Left cardiac atrium (tissue), 4 donors: ENCODE results near the gene ARHGAP23. TPM values are rescaled to one million over a fixed set of nuclear protein-coding genes. Genes with fewer than 3 reads are reported as not detected.
"Not testable (repeated sequence)": the region's sequence is repeated elsewhere in the genome, so short reads cannot be mapped to it uniquely, and the experiment has no call there.

Experiments
- ATAC-seq, 2 donors: fragments of 200-7000 bp; cut with Tn5 transposase; one replicate each; pipeline ENCODE4 v1.9.1; 2020; ENCODE audit warnings: mild to moderate bottlenecking in 2 of 2, moderate library complexity in 2 of 2
- DNase-seq: peaks from one replicate; pipeline ENCODE4 v3.0.0-alpha.2; 2020
- intact Hi-C, 2 donors: fragments of 100-400 bp; cut with DNase I; formaldehyde crosslinking; loops; one replicate each; pipeline versions ENCODE4 v1.14.1 to v1.15.1; 2022 to 2023
- total RNA-seq, 2 donors: library from RNA; stranded (reverse); fragmentation: NEBNext Ultra II Directional; extraction: Animal tissue kit (Norgen Biotek cat#: 25700); gene quantifications; one replicate each; pipeline ENCODE4 v1.2.1, GENCODE V29; 2021
- donor health status: DM: no; HTN: yes; CAD: no.
- donor health status: DM: no; HTN: yes; CAD: no; lungs with severe emphysema.
- donor health status: DM: yes; HTN: yes; CAD: no.
- donor health status: Dilated cardiomyopathy.

The ARHGAP23 gene
- total RNA-seq, 2 donors from 2014 or later = 54.1 to 91.9 TPM

DNA sequence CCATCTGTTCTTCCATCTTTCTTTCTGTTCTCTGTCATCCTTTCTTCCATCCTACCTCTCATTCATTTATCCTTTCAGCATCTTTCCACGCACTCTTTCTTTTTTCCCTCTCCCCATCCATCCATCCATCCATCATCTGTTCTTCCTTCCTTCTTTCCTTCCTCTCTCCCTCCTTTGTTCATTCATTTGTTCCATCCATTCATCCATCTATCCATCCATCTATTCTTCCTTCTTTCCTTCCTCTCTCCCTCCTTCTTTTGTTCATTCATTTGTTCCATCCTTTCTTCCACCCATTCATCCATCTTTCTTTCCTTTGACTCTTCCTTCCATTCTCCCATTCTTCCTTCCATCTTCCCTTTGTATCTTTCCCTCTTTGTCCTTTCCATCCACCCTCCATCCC lies 39.2 kb downstream of the ARHGAP23 start:
- intact Hi-C loops = loop anchor here in 1 of 2 donors (5.0 kb wide), 1 partner anchor 35 kb away; no protein-coding TSS in a partner anchor
- ATAC-seq (no peak), DNase-seq (no peak)

DNA sequence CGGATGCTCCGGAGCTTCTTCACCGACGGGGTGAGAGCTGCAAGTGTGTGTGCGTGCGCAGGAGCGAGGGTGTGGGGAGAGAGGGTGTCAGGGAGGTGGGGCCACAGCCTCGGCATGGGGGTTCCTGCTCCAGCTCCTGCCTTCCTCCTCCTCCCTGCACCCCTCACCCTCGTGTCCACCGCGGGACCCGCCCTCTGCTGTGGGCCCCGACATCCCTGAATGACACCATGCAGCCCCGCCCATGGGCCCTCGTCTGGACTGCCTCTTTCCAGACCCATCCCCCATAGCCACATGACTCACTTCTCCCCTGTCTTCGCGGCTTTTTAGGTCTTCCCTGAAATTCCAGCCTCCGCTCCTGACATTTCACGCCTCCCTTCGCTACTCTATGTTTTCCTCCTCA lies 41.6 kb downstream of the ARHGAP23 start:
- ATAC-seq (no peak), DNase-seq (peak; percentile 59)
- intact Hi-C loops = loop anchor here in 1 of 2 donors (5.0 kb wide), 1 partner anchor 38 kb away; no protein-coding TSS in a partner anchor

DNA sequence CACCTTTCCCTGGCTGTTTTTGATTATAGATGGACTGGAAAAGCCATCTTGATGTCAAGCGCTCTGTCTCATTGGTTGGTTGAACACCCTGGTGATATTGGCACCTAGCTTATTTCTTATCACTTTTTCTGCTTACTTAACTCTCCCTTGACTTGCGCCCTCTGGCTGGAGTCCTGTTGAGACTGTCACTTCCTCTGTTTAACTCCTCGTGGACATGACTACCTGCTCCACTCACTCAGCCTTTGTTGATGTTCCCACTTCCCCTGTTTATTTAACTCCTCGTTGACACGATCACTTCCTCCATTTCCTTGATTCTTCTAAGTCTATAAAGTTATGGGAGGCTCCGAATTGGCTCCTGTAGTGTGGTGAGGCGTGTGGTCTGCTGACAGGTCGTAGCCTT lies 43.0 kb downstream of the ARHGAP23 start:
- intact Hi-C loops, DNase-seq: not testable (repeated sequence)
- peak in 1 of 2 donors; percentile 23 for ATAC-seq

DNA sequence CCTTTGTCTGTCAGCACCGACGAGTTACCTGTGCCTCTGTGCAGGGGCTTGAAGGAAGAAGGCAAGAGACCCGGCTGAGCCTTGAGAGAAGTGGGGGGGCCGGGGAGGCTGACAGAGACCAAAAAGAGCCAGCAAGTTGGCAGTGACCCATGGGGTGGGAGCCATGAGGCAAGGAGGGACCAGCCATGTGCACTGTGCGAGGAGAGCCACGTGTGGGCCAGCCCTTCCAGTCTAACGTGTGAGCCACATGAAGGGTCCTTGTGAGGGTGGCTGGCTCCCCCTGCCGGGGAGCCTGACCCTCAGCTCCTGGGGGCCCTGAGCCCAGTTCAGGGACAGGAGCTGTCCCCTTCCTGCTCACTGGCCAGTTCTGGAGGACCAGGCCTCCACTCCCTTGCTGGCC lies 46.4 kb downstream of the ARHGAP23 start:
- intact Hi-C loops = loop anchor here in 1 of 2 donors (5.0 kb wide), 1 partner anchor 32 kb away; no protein-coding TSS in a partner anchor
- not testable (repeated sequence) for ATAC-seq, DNase-seq

DNA sequence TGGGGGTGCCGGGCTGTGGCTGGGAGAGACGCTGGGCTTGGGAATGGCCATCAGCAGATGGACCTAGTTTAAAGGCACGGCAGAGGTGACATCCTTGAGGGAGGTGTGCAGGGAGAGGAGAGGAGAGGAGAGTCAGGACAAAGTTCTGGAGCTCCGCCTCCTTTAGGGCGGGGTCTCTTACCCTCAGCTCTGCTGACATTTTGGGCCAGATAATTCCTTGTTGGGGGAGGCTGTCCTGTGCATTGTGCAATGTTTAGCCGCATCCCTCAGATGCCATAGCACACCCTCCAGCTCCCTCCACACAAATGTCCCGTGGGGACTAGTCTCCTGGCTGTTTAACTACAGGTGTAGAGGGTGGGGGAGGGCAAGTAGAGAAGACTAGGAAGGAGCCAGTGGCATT lies 48.3 kb downstream of the ARHGAP23 start:
- no peak for DNase-seq
- ATAC-seq = no peak
- intact Hi-C loops = loop anchor here in 1 of 2 donors (5.0 kb wide), 1 partner anchor 34 kb away; no protein-coding TSS in a partner anchor

DNA sequence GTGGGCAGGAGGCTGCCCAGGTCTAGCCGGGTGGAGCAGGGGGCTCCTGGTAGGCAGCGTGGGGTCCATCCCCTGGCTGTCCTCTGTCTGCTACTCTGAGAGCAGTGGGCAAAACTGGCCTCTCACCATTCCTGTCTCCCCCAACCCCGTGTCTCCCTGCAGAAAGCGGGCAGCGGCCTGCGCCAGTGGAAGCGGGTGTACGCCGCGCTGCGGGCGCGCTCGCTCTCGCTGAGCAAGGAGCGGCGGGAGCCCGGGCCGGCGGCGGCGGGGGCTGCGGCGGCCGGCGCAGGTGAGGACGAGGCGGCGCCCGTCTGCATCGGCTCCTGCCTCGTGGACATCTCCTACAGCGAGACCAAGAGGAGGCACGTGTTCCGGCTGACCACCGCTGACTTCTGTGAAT lies 49.2 kb downstream of the ARHGAP23 start:
- intact Hi-C loops = loop anchor here in 1 of 2 donors (5.0 kb wide), 1 partner anchor 35 kb away; no protein-coding TSS in a partner anchor
- ATAC-seq, DNase-seq: not testable (repeated sequence)

DNA sequence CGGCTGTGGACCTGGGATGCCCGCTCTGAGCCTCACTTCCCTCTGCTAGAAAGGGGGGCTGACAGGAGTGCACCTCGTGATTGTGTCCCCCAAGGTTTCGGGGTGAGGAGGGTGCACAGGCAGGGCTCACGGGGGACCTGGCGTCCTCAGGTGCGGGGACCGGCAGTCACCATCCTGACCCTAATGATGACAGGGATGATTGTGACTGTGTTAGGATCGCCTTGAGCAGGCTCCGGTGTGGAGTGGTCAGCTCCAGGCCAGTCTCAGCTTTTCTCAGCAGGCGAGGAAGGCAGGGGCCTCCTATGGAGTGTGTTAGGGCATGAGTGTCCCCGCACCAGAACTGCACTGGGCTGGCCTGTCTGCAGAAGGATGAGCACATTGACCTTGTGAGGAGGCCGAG lies 49.7 kb downstream of the ARHGAP23 start:
- intact Hi-C loops = loop anchor here in 1 of 2 donors (5.0 kb wide), 1 partner anchor 36 kb away; no protein-coding TSS in a partner anchor
- not testable (repeated sequence) for ATAC-seq, DNase-seq

DNA sequence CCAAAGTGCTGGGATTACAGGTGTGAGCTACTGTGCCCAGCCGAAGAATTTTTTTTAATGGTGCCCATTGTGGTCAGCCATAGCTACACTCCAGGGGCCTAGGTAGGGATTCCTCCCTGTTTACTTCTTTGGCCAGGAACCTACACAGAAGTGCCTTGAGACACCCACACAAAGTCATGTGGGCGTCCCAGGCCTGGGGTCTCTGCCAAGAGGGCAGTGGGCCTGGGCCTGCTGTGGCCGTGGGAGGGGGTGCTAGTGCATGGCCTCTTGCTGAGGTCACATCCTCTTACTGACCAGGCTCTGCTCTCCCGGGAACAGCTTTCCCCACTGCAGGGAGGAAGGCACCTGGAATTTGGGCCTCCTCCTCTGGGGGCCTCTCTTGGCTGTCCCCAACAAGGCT lies 50.4 kb downstream of the ARHGAP23 start:
- intact Hi-C loops = loop anchor here in 1 of 2 donors (5.0 kb wide), 1 partner anchor 36 kb away; no protein-coding TSS in a partner anchor
- ATAC-seq, DNase-seq: not testable (repeated sequence)

DNA sequence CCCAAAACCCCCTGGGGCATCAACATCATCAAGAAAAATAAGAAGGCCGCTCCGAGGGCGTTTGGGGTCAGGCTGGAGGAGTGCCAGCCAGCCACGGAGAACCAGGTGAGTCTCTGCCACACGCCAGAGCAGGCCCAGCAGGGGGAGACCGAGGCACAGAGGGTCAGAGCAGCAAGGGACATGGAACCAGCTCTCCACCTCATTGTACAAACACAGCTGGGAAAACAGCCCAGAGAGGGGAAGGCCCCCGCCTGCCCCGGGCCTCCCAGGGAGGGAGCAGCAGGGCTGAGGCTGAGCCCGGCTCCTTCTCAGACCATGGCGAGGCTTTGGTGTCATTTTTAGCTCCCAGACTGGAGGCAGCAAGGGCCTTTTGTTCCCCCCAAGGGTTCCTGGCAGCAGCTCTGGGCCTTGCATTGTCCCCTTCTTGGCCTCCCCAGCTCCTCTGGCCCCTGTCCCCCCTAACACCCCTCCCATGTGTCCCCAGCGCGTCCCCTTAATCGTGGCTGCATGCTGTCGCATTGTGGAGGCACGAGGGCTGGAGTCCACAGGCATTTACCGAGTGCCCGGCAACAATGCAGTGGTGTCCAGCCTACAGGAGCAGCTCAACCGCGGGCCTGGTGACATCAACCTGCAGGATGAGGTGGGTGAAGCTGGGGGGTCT lies 53.9 kb downstream of the ARHGAP23 start:
- not testable (repeated sequence) for DNase-seq, ATAC-seq
- intact Hi-C loops = loop anchor here in 1 of 2 donors (5.0 to 10.0 kb wide), 2 partner anchors 60 to 137 kb away; partner anchors contain the start of gene GPR179

DNA sequence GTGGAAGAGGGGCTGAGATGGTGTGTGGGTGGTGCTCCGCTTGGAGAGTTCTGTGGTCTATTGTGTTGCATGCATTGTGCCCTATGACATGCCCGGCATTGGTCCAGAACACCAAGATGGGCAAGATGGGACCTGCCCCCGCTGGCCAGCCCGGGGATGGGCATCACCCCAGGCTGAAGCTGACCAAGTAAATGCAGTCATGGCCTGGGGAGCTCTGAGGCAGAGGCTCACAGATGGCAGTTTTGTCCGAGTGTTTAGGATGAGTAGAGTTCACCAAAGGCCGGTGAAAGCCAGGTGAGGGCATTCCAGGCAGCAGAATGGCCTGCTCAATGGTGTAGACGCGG lies 54.4 kb downstream of the ARHGAP23 start:
- not testable (repeated sequence) for ATAC-seq, DNase-seq
- intact Hi-C loops = loop anchor here in 1 of 2 donors (5.0 to 10.0 kb wide), 2 partner anchors 60 to 138 kb away; partner anchors contain the start of gene GPR179

DNA sequence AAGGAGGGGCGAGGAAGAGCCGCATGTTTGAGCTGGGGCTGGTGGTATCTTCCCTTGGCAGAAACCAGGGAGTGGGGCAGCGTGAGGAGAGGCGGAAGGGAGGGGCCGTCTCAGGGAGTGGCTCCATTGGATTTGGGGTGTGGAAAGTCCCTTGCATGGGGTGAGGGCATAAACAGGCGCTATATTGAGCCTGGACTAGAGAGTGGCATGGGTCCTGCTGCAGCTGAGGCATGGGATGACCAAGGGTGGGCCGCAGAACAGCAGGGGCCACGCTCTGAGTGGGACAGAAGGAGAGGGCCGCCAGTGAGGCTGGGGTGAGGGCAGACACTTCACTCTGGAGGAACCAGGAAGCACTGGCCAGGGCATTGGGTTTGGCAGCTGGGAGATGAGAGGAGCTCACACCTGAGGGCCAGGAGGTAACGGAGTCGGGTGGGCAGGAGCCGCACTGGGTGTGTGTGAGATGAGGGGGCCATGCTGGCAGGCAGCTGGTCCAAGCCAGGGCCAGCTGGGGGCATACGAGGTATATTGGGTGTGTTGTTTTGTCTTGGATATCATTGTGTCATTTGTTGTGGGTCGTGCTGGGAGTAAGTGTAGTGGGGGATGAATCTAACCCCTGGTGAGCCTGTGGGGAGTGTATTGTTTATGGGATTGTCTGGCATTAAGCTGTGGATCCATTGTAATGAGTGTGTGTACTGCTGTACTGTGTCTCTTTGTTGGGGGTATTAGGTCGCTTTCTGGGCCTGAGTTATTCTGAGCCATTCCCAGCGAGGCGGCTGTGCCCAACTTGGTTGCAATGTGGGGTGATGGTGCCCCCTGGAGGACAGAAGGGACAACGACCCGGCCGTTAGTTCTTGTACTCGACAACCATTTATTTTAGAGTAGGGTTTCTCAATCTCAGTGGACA lies 56.2 kb downstream of the ARHGAP23 start:
- DNase-seq = peak; percentile 79
- intact Hi-C loops = loop anchor here in 1 of 2 donors (5.0 to 10.0 kb wide), 3 partner anchors 42 to 140 kb away; partner anchors contain the start of gene GPR179

DNA sequence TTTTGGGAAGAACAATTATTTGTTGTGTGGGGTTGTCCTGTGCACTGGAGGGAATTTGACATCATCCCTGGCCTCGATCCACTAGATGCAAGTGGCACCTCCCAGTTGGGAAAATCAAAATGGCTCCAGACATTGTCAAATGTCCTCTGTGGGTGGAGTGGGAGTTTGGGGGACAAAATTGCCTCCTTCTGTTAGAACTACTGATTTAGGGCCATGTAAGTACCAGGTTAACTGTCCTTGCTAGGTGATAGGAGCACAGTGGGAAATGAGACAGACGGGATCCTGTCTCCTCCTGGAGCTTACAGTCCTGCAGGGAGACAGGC lies 56.8 kb downstream of the ARHGAP23 start:
- DNase-seq (no peak), ATAC-seq (no peak)
- intact Hi-C loops = loop anchor here in 1 of 2 donors (5.0 to 10.0 kb wide), 2 partner anchors 43 to 140 kb away; partner anchors contain the start of gene GPR179

More for the DNA sequence above, 56.2 kb downstream of the ARHGAP23 start:
- peak; percentile 95 for ATAC-seq

DNA sequence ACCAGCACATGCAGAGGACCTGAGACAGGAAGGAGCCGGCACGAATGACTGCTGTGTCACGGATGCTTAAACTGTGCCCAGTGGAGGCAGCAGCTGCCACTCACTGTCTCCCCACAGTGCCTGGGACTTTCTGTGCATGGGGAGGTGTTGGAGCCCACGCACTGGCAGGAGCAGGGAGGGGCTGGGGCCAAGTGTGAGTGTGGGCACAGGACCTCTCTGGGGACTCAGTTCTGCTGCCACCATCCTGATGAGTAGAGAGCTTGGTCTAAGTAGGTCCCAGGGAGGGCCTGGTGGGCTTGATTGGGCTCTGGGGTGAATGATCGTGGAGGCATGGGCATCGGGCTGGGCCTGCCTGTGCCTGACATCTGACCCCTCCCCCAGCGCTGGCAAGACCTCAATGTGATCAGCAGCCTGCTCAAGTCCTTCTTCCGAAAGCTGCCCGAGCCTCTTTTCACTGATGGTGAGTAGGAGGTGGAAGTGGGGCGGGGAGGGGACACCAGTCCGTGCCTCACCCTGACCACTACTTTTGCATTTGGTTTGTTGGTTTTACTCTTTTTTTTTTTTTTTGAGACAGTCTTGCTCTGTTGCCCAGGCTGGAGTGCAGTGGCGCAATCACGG lies 57.5 kb downstream of the ARHGAP23 start:
- DNase-seq, ATAC-seq: not testable (repeated sequence)

DNA sequence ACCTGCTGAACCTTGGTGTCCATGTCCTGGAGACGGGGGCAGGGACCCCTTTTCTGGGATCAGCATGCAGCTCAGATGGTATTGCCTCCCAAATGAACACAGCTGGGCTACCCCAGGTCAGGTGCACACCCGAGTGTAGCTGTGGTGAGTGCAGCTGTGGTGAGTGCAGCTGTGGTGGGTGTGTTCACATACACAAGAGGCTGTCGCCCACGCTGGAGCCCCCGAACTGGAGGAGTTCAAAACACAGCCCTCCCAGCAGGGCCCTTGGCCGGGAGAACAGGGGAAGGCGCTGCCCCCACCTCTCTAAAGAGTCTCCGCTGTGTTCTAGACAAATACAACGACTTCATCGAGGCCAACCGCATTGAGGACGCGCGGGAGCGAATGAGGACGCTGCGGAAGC lies 61.5 kb downstream of the ARHGAP23 start:
- intact Hi-C loops = loop anchor here in 1 of 2 donors (5.0 to 10.0 kb wide), 3 partner anchors 47 to 178 kb away; partner anchors contain the start of gene GPR179
- DNase-seq, ATAC-seq: not testable (repeated sequence)

More for the DNA sequence above, 57.5 kb downstream of the ARHGAP23 start:
- intact Hi-C loops = loop anchor here in 1 of 2 donors (5.0 to 10.0 kb wide), 2 partner anchors 43 to 141 kb away; partner anchors contain the start of gene GPR179

DNA sequence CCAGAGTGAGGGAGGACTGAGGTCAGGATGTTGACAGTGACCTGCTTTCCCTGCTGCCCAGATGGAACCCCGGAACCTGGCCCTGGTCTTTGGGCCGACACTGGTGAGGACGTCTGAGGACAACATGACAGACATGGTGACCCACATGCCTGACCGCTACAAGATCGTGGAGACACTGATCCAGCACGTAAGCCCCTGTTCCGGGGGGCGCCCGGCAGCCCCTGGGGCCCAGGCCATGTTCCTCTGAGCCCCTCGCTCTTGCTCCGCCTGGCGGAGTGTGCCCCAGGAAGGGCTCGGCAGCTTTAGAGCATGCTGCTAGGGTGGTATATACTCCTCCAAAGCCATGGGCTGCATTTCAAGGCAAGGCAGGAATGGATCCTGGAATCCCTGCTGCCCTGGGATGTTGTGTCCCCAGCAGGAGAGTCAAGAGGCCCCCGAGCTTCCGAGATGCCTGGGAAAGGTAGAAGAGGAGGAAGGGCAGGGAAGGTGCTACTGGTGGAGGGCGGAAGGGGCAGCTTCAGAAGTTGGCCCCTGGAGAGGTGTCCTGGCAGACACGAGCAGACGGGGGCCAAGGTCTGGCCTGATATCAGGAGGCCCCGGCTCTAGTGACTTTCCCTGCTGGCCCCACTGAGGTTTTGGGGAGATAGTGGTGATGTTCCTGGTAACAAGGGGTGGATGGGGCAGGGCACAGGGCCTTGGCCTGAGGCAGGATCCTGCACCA lies 63.2 kb downstream of the ARHGAP23 start:
- DNase-seq, ATAC-seq: not testable (repeated sequence)
- intact Hi-C loops = loop anchor here in 1 of 2 donors (5.0 kb wide), 1 partner anchor 176 kb away; no protein-coding TSS in a partner anchor

DNA sequence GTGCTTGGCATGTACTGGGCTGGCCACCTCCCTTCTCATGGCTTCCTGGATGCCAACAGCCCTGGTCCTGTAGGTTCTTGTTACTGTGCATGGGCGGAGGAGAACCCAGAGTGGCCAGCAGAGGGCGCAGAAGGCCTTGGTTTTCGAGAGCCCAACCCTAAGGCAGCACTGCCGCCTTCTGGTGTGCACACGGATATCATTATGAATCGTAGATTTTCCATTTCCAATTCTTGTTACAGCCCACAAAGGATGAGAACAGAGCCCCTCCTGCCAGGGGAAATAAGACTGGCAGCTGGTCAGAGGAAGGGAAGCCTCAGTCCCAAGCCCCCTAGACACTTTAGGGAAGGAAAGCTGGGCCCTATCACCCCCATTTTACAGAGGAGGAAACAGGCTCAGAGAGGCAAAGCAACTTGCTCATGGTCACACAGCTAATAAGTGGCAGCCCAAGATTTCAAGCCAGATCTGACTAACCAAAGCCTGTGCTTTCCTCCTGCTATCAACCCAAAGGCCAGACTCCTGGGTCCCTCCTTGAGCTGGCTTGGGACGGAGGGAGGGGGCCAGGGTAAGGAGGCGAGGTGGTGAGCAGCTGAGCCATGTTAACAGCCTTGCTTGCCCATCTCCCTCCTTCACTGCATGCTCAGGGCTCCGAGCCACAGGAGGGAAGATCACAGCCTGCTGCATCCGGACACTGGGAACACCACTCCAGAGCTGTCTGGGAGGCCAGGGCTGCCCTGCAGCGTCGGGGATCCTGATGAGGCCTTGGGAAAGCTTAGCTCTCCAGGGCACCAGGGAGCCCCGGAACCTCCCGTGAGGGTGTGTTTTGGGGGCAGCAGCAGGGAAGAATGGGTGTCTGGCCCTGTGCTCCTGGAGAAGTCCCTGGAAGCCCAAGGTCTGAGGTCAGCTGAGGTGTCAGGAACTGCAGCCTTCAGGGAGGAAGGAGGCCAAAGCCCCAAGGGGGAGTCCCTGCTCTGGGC lies 64.1 kb downstream of the ARHGAP23 start:
- intact Hi-C loops = loop anchor here in 1 of 2 donors (5.0 kb wide), 1 partner anchor 175 kb away; no protein-coding TSS in a partner anchor
- DNase-seq = peak; percentile 91
- ATAC-seq = peak; percentile 52 to 80
